ENCODE results near the gene HCFC2. TPM values are rescaled to one million over a fixed set of nuclear protein-coding genes. Genes with fewer than 3 reads are reported as not detected.

HCFC2 gene
- total RNA-seq, 2 experiments from 2014 or later: 11.2 to 15.1 TPM

GRCh38 chr12:104073699-104074098 is 9.4 kb downstream of the HCFC2 start:
- intact Hi-C loops (cut with DNase I, micrococcal nuclease): no loop called here
- Mint-ChIP-seq H3K36me3 (ENCODE audit: low read depth) (peaks cover 68% of the 10 kb centered on the region), H3K27ac (no peak overlapping the region), H3K4me1 (ENCODE audit: low read depth) (peaks cover 16% of the 10 kb centered on the region), H3K4me3 (no peak overlapping the region), H3K9me3 (no peaks in the 10 kb centered on the region), H3K27me3 (no peaks in the 10 kb centered on the region)
- ATAC-seq (ENCODE audit: poor library complexity) (no peak), DNase-seq (no peak)
- H3K4me1 ChIP-seq (ENCODE audit: insufficient read depth, low read length): no peaks in the 10 kb centered on the region
- no peaks in the 10 kb centered on the region for H3K27me3 ChIP-seq (ENCODE audit: control insufficient read depth in 1 of 2, insufficient read depth in 2 of 2, low read length in 2 of 2)
- H3K27ac ChIP-seq (ENCODE audit: low read depth in 1 of 2, low read length in 2 of 2): no peak overlapping the region
- no peaks in the 10 kb centered on the region for H3K9me3 ChIP-seq (ENCODE audit: control insufficient read depth in 1 of 2, insufficient read depth in 1 of 2, low read length in 2 of 2)
- CTCF ChIA-PET: no interaction called here
- H3K36me3 ChIP-seq (ENCODE audit: insufficient read depth, low read length): peaks cover 11% of the 10 kb centered on the region
- TF ChIP-seq CTCF (IDR thresholded peaks at IDR 0.05): no peak
- POLR2A ChIA-PET: no interaction called here
- no peak overlapping the region for H3K4me3 ChIP-seq (ENCODE audit: low read length)

GRCh38 chr12:104079024-104079423 is 14.7 kb downstream of the HCFC2 start:
- no peak for ATAC-seq (ENCODE audit: poor library complexity)
- Mint-ChIP-seq H3K27me3 (no peaks in the 10 kb centered on the region), H3K4me3 (no peak overlapping the region), H3K36me3 (ENCODE audit: low read depth) (peaks cover 73% of the 10 kb centered on the region), H3K27ac (no peak overlapping the region), H3K9me3 (no peaks in the 10 kb centered on the region), H3K4me1 (ENCODE audit: low read depth) (peaks cover 23% of the 10 kb centered on the region)
- Histone ChIP-seq H3K9me3 (ENCODE audit: control insufficient read depth in 1 of 2, insufficient read depth in 1 of 2, low read length in 2 of 2) (no peaks in the 10 kb centered on the region), H3K27me3 (ENCODE audit: control insufficient read depth in 1 of 2, insufficient read depth in 2 of 2, low read length in 2 of 2) (no peaks in the 10 kb centered on the region), H3K4me3 (ENCODE audit: low read length) (no peak overlapping the region), H3K36me3 (ENCODE audit: insufficient read depth, low read length) (peaks cover 36% of the 10 kb centered on the region), H3K27ac (ENCODE audit: low read depth in 1 of 2, low read length in 2 of 2) (no peak overlapping the region), H3K4me1 (ENCODE audit: insufficient read depth, low read length) (no peaks in the 10 kb centered on the region)
- CTCF ChIA-PET: interaction anchor here (1.3 to 1.4 kb wide), 2 partner anchors 21 to 30 kb away, joined by 3 to 5 read pairs; no protein-coding TSS in a partner anchor
- intact Hi-C loops (cut with DNase I, micrococcal nuclease): no loop called here
- POLR2A ChIA-PET: no interaction called here
- DNase-seq: no peak
- TF ChIP-seq CTCF (IDR thresholded peaks at IDR 0.05): no peak

- DNase-seq: no peak
- ChIA-PET CTCF (no interaction called here), POLR2A (no interaction called here)
- H3K27me3 ChIP-seq (ENCODE audit: control insufficient read depth in 1 of 2, insufficient read depth in 2 of 2, low read length in 2 of 2): no peaks in the 10 kb centered on the region
- no peaks in the 10 kb centered on the region for H3K9me3 Mint-ChIP-seq
- no peak for ATAC-seq (ENCODE audit: poor library complexity)
- intact Hi-C loops (cut with DNase I, micrococcal nuclease): no loop called here
- no peak overlapping the region for H3K4me3 ChIP-seq (ENCODE audit: low read length)
- TF ChIP-seq CTCF (IDR thresholded peaks at IDR 0.05): no peak
- H3K36me3 ChIP-seq (ENCODE audit: insufficient read depth, low read length): peaks cover 44% of the 10 kb centered on the region
- no peaks in the 10 kb centered on the region for H3K4me1 ChIP-seq (ENCODE audit: insufficient read depth, low read length)
- no peaks in the 10 kb centered on the region for H3K9me3 ChIP-seq (ENCODE audit: control insufficient read depth in 1 of 2, insufficient read depth in 1 of 2, low read length in 2 of 2)
- no peaks in the 10 kb centered on the region for H3K27me3 Mint-ChIP-seq
- peaks cover 81% of the 10 kb centered on the region for H3K36me3 Mint-ChIP-seq (ENCODE audit: low read depth)
- no peak overlapping the region for H3K27ac Mint-ChIP-seq
- H3K4me3 Mint-ChIP-seq: no peak overlapping the region
- H3K4me1 Mint-ChIP-seq (ENCODE audit: low read depth): peaks cover 21% of the 10 kb centered on the region
- no peak overlapping the region for H3K27ac ChIP-seq (ENCODE audit: low read depth in 1 of 2, low read length in 2 of 2)
These were observed 16.4 kb downstream of the HCFC2 start for GRCh38 chr12:104080764-104081163.

Measured in CD4-positive, alpha-beta T cell (primary cell).